ENCODE data around the gene SORBS1.

SORBS1 gene

DNA sequence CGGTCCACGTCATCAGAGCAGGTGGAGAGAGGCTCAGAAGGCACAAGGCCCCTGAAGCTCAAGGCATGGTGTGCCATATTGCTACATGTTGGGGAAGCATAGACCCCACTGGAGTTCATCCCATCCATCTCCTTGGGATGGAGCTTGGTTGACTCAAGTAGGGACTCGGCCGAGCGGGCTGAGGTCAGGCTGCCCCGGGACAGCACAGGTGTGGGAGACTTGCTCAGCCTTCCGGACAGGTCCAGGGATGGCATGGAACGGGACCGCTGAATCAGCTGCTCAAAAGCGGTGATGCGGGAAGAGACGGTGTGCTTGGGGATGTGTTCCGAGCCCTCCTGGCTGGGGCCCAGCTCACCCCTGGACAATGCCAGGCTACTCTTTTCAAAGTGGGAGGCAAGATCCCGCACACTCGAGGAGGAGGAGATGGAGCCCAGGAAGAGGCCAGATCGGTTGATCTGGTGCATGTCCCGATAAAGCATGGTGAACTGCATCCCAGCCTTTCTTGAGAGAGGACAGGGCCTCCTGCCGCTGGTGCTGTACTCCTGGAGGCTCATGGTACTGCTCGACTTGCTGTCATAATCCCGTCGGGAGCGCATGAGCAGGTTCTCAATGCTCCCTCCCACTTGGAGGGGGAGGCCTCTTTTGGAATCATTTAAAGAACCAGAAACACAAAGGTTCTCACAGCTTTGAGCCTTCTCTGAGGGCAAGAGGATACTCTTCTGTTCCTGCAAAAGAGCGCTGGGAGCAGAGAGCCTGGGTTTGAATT, 204.8 kb downstream of the SORBS1 start:
- no peak for TF ChIP-seq SPI1 (IDR thresholded peaks at IDR 0.05; ENCODE audit: borderline replicate concordance, low read depth)
- TF ChIP-seq POLR2AphosphoS5 (IDR thresholded peaks at IDR 0.05; ENCODE audit: low read depth), result no peak
- TF ChIP-seq, protein P1, sequence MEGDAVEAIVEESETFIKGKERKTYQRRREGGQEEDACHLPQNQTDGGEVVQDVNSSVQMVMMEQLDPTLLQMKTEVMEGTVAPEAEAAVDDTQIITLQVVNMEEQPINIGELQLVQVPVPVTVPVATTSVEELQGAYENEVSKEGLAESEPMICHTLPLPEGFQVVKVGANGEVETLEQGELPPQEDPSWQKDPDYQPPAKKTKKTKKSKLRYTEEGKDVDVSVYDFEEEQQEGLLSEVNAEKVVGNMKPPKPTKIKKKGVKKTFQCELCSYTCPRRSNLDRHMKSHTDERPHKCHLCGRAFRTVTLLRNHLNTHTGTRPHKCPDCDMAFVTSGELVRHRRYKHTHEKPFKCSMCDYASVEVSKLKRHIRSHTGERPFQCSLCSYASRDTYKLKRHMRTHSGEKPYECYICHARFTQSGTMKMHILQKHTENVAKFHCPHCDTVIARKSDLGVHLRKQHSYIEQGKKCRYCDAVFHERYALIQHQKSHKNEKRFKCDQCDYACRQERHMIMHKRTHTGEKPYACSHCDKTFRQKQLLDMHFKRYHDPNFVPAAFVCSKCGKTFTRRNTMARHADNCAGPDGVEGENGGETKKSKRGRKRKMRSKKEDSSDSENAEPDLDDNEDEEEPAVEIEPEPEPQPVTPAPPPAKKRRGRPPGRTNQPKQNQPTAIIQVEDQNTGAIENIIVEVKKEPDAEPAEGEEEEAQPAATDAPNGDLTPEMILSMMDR (IDR thresholded peaks at IDR 0.05; ENCODE audit: insufficient read depth, low read length), result no peak
- TF ChIP-seq, protein P2, sequence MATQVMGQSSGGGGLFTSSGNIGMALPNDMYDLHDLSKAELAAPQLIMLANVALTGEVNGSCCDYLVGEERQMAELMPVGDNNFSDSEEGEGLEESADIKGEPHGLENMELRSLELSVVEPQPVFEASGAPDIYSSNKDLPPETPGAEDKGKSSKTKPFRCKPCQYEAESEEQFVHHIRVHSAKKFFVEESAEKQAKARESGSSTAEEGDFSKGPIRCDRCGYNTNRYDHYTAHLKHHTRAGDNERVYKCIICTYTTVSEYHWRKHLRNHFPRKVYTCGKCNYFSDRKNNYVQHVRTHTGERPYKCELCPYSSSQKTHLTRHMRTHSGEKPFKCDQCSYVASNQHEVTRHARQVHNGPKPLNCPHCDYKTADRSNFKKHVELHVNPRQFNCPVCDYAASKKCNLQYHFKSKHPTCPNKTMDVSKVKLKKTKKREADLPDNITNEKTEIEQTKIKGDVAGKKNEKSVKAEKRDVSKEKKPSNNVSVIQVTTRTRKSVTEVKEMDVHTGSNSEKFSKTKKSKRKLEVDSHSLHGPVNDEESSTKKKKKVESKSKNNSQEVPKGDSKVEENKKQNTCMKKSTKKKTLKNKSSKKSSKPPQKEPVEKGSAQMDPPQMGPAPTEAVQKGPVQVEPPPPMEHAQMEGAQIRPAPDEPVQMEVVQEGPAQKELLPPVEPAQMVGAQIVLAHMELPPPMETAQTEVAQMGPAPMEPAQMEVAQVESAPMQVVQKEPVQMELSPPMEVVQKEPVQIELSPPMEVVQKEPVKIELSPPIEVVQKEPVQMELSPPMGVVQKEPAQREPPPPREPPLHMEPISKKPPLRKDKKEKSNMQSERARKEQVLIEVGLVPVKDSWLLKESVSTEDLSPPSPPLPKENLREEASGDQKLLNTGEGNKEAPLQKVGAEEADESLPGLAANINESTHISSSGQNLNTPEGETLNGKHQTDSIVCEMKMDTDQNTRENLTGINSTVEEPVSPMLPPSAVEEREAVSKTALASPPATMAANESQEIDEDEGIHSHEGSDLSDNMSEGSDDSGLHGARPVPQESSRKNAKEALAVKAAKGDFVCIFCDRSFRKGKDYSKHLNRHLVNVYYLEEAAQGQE (IDR thresholded peaks at IDR 0.05; ENCODE audit: insufficient replicate concordance, low read depth), result no peak
- no peak for TF ChIP-seq GABPA (IDR thresholded peaks at IDR 0.05; ENCODE audit: low read depth)
- no peak for DNase-seq (ENCODE audit: low read depth in 1 of 2, low spot score in 1 of 2)
- Histone ChIP-seq H3K27ac (replicated peaks) (no peak overlapping the region), H3K4me3 (replicated peaks; ENCODE audit: insufficient read depth, low read length) (no peak overlapping the region), H3K27me3 (ENCODE audit: insufficient read depth, poor library complexity, severe bottlenecking) (no peaks in the 10 kb centered on the region)

DNA sequence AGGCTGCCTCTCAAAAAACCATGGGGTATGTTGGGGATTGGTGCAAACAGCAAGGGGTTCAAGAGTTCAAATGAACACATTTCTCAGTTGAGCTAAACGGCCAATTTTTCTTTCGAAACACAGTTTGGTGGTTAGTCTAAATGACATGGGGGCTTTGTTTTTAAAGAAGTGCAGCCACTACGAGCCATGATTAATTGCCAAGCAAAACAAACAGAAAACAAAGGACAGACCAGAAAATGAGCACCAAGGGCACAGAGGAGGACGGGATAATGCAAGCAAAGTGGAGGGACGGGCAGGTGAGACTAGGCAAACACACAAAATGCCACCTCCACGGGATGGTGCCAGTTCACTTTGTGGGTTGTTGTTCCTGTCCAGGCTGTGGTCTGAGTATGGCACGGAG, 205.9 kb downstream of the SORBS1 start:
- no peak overlapping the region for H3K4me3 ChIP-seq (replicated peaks; ENCODE audit: insufficient read depth, low read length)
- no peak for DNase-seq (ENCODE audit: low read depth in 1 of 2, low spot score in 1 of 2)
- TF ChIP-seq POLR2AphosphoS5 (IDR thresholded peaks at IDR 0.05; ENCODE audit: low read depth), result no peak
- TF ChIP-seq, protein P2 (IDR thresholded peaks at IDR 0.05; ENCODE audit: insufficient replicate concordance, low read depth), result no peak
- TF ChIP-seq, protein P1 (IDR thresholded peaks at IDR 0.05; ENCODE audit: insufficient read depth, low read length), result no peak
- TF ChIP-seq SPI1 (IDR thresholded peaks at IDR 0.05; ENCODE audit: borderline replicate concordance, low read depth), result no peak
- TF ChIP-seq GABPA (IDR thresholded peaks at IDR 0.05; ENCODE audit: low read depth), result no peak
- H3K27me3 ChIP-seq (ENCODE audit: insufficient read depth, poor library complexity, severe bottlenecking), result no peaks in the 10 kb centered on the region
- no peak overlapping the region for H3K27ac ChIP-seq (replicated peaks)

DNA sequence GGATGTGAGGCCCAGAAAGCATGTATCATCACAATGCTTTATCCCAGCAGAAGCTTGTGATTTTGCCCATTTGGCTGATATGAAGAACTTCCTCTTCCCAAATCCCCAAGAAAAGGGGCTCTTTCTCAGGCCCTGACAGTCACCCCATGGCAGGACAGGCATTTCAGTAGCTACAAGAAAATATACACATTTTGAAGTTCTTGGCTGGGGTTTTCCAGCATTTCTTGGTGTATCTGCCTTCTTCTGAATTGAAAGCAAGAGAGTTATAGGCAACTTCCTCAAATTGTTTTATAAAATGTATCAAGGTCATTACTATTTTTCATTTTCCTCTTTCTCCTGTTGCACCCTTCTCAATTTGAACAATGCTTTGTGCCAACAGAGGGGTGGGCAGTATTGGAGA, 207.1 kb downstream of the SORBS1 start:
- no peak overlapping the region for H3K27ac ChIP-seq (replicated peaks)

More for the DNA sequence above, 207.1 kb downstream of the SORBS1 start:
- DNase-seq (ENCODE audit: low read depth in 1 of 2, low spot score in 1 of 2), result no peak
- TF ChIP-seq SPI1 (IDR thresholded peaks at IDR 0.05; ENCODE audit: borderline replicate concordance, low read depth) (no peak), POLR2AphosphoS5 (IDR thresholded peaks at IDR 0.05; ENCODE audit: low read depth) (no peak), GABPA (IDR thresholded peaks at IDR 0.05; ENCODE audit: low read depth) (no peak)
- TF ChIP-seq, protein P2 (IDR thresholded peaks at IDR 0.05; ENCODE audit: insufficient replicate concordance, low read depth), result no peak
- TF ChIP-seq, protein P1 (IDR thresholded peaks at IDR 0.05; ENCODE audit: insufficient read depth, low read length), result no peak
- H3K27me3 ChIP-seq (ENCODE audit: insufficient read depth, poor library complexity, severe bottlenecking), result no peaks in the 10 kb centered on the region
- no peak overlapping the region for H3K4me3 ChIP-seq (replicated peaks; ENCODE audit: insufficient read depth, low read length)
